Nucleus accumbens (tissue), 56 donors: ENCODE data around the gene RIN3.
A peak's percentile ranks its signal among the peaks of the same experiment; 100 is the strongest.
"Not testable (repeated sequence)": the region's sequence is repeated elsewhere in the genome, so short reads cannot be mapped to it uniquely, and the experiment has no call there.

Source experiments
- DNase-seq, 56 donors: peaks; one replicate each; lab custom pipeline; 2025; lab: John Stamatoyannopoulos, UW

Gene RIN3

DNA sequence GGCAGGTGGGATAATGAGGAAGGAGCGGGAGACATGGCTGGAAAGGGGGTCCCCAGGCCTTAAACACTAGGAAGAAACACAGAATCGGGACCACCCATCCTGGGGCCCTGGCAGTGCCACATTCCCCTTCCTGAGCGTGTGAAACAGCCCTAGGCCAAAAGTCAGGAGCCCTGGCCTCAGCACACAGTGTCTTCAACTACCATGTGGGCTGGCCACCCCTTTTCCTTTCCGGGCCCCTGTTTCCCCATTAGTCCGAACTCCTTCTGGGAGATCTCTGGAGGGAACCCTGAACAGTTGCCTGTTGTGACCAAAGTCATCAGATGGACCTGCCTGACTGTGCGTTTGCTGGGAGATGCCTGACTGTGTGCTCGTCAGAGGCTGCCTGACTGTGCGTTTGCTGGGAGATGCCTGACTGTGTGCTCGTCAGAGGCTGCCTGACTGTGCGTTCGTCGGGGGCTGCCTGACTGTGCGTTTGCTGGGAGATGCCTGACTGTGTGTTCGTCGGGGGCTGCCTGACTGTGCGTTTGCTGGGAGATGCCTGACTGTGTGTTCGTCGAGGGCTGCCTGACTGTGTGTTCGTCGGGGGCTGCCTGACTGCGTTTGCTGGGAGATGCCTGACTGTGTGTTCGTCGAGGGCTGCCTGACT, 126.0 kb downstream of the RIN3 start:
- not testable (repeated sequence) for DNase-seq

DNA sequence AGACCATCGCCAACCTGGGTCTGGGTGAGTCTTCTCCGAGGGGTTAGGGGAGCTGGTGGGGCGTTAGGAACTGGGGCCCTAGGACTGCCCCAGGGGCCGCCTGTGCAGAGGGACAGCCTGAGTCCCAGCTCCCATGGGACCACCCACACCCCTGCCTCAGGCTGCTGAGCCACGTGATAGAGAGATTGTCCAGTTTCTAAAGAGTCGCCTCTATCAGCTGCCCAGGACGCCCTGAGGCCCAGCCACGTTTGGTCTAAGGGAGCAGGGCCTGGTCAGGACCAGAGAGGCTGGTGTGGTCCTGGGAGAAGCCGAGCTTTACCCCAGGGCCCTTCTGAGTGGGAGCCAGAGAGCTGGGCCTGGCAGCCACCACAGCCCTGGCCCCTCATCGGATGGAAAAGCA, 127.7 kb downstream of the RIN3 start:
- no peak for DNase-seq

DNA sequence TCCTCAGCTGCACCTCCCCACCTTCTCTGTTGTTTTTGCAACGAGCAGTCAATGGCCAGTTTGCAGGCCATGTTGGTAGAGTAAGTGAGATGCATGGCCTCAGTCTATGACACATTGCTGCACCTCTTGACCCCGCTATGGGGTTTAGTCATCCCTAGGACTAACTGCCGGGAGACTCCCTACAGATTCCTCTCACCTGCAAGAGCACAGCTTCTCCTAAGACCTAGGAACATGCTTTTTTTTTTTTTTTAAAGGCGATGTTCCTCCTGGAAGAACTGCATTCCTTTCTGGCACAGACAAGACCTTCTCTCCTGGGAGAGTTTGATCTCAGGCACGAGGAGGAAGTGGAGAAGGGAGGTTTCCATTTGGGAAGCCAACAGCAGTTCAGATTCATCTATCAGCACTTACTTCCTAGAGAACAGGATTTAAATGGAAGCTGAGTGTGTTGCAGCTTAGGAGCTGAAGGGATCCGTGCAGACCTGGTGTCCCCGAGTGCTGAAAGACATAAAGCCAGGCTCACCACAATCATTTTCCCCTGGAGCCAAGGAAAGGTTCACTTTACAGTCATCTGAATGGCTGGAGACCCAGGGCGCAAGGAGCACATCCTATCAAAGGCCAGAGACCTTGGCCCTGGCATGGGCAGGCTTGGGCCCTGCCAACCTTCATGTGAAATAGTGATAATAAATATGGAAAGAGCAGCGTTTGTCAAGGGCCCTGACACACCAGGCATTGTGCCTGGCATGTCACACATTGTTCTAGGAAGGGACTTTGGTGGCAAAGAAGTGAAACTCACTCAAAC, 130.8 kb downstream of the RIN3 start:
- no peak for DNase-seq

DNA sequence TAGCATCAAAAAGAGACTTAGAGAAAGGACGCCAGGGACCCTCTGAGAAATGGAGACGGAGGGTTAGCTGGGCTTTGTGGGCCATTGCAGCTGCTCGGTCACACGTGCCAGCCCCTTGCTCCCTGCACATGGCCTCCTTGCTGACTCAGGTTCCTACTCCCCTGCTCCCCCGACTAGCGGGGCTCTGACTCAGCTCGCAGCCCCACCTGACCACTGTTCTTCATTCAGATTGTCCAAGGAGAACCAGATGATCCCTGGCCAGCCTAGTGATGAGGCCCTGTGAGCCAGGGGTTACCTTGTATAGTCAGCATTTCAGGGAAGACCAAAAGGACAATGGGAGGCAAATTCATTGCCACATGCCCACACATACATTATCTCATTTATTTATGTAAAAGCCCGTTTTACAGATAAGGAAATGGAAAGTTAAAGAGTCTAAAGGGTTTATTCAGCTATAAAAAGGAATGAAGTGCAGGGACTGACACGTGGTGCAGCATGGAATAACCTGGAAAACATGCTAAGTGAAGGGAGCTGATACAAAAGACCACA, 131.5 kb downstream of the RIN3 start:
- no peak for DNase-seq

DNA sequence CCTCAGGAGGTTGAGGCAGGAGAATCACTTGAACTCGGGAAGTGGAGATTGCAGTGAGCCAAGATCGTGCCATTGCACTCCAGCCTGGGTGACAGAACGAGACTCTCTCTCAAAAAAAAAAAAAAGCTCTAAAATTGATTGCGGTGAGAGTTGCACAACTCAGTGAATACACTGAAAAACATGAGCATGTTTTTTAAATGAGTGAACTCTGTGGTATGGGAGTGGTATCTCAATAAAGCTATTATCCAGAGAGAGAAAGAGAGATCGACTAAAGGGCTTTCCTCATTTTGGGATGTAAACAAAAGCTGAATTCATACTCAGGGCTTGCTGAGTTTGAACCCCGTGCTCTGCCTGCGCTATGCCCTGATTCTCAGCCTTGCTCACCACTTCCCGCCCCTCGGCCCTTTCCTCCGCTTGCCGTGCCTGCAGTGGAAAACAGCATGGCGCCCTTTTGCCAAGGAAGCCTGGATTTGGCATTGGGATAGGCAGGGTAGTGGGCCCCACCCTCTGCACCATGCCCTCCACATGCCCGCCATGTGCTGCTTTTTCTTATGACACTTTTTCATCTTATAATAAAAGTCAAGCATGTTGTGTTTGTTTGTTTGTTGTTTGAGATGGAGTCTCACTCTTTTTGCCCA, 132.4 kb downstream of the RIN3 start:
- DNase-seq = no peak

DNA sequence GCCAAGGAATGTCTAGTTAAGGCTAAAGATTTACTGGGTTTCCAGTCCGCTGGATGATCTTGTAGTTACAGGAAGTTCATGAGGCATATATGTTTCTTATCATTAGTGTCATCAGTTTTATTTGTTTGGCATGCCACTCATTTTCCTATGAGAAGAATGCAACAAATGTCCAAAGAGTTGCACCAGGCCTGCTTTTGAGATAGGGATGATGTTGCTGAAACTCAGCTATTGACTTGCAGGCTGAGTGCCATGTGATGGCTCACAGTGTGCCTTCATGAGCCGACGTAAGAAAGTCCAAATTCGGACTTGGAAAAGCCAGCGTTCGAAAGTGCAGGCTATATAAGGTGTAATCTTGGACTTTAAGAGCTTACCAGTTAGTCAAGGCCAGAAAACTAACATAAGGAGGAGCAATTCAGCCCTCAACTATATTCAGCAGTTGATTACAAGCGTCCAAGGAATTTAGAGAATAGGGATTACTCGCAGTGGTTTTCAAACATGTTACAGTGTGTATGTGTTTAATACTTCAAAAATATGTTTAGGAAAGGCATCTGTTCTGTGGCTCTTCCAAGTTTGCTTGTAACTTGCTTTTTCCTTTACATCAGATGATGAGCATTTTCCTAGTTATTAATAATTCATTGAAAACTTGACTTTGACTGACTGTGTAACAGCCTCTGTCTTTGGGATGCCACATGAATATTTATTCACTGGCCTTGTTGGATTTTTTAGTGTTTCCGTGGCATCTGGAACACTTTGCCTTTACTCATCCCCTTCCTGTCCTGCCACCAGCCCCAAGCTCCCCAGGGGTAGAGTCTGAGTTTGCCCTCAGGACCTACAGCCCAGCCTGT, 133.6 kb downstream of the RIN3 start:
- no peak for DNase-seq

DNA sequence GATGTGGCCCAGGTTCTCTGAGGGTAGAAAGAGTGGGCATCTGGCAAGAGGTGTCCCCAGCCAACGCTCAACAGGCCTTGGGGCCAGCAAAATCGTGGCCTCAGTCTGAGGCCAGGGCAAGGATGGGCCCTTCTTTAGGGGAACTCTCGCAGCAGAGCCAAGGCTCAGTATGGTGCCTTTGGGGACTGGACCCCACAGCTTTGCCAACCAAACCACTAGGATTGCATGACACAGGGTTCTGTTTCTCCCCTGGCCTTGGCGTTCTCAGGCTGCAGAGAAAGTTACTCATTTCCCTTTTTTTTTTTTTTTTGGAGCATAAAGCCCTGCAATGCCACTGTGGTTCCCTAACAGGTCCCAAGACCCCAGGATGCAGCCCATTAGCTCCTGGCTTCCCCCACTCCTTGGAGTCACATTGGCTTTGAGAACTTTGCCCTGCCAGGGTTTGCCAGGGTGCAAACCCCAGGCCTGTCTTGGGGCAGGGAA, 134.3 kb downstream of the RIN3 start:
- DNase-seq = no peak

DNA sequence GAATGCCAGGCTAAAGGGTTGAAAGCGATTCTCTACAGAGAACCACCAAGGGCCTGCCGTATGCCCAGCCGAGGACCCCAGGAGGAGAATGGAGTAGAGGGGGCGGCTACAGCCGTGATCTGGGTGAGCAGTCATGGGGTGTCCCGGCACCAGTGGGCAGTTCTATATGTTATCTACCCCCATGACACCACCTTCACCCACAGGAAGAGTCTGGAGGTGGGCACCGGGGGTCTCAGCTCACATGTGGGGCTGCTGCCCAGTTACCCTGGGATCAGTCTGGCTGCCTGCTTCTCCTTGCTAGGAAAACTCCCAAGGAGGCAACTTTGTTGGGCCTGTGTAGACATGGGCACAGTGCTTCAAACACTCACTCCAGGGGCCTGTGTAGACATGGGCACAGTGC, 135.5 kb downstream of the RIN3 start:
- no peak for DNase-seq

DNA sequence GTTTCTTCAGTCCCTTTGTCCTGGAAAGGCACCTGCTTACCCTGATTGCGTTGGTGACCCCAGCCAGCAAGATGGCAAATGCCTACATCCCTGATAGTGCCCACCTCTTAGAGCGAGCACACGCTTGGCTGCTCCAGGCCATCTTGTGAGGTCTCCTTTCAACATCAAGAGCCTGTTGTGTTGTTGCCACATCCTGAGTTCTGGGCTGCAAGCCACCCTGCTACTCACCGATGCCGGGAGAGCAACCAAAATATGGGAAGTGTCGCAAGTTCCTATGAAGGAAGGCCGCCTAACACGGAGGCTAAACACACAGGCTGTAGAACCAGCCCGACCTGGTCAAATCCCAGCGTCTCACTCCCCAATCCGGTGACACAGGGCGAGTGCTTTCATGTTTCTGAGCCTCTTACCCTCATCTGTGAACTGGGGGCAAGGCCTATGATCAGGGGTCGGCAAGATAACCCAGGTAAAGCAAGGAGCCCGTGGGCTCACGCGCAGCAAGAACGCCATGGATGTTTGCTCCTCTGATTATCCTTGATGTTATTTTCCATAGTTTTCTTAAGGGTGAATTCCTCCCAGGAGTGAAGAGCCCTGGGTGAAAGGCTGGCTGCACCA, 136.5 kb downstream of the RIN3 start:
- peak in 33 of 56 donors; percentile 7 to 67 (median 32) for DNase-seq

DNA sequence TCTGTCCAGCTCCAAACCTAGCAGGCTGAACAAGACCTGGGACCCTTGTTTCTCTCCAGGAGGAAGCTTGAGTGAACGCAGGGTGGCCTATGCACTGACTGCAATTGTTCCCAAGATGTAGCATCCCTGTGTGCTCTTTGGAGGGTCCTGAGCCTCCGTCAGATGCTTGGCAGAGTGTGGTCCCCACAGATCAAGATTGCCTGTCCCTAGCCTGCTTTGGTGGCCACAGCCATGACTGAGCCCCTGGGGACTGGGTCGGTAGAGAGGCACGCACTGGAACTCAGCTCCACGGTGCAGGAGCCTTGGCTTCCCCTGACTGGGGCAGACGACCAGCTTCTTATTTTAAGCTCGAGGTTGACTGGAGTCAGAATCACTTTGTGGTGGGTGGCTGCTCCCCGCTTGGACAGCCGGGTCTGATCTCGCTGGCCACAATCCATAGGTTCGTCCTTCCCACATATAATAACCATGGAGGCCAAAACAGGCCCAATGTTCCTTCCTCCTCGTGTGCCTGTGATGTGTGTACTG, 137.1 kb downstream of the RIN3 start:
- DNase-seq = no peak

DNA sequence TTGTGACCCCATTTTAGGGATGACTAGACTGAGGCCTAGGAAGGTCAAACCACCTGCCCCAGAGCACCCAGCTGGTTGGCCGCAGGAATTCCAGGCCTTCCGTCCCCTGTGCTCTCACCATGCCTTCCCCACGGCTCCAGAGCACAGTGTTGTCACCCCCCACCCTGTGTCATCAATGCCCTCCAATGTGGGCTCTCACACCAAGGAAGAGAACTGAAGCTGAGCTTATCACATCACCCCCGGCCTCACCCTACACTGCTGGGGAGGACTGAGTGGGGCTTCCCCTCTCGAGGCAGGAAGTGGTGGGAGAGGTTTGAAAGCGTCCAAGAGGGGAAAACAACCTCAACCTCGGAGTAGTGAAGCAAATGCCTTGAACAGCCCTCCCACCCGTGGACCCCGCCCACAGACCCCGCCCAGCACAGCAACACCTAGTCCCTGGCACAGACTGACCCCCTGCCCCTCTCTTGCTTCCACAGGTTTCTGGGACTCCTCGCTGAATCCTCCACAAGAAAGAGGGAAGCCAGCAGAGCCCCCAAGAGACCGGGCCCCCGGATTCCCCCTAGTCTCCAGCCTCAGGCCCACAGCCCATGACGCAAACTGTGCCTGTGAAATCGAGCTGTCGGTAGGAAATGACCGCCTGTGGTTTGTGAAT, 137.7 kb downstream of the RIN3 start:
- DNase-seq = peak in 9 of 56 donors; percentile 8 to 54 (median 16)

DNA sequence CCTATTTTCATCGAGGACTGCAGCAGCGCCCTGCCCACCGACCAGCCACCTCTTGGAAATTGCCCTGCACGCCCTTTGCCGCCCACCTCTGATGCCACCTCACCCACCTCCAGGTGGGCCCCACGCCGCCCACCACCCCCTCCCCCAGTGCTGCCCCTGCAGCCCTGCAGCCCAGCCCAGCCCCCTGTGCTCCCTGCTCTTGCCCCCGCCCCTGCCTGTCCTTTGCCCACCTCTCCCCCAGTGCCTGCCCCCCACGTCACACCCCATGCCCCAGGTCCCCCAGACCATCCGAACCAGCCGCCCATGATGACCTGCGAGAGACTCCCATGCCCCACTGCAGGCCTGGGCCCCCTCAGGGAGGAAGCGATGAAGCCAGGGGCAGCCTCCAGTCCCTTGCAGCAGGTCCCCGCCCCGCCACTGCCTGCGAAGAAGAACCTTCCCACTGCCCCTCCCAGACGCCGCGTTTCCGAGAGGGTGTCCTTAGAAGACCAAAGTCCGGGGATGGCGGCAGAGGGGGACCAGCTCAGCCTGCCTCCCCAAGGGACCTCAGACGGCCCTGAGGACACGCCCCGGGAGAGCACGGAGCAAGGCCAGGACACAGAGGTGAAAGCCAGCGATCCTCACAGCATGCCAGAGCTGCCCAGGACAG, 138.3 kb downstream of the RIN3 start:
- peak in 3 of 56 donors; percentile 5 to 30 (median 11) for DNase-seq

DNA sequence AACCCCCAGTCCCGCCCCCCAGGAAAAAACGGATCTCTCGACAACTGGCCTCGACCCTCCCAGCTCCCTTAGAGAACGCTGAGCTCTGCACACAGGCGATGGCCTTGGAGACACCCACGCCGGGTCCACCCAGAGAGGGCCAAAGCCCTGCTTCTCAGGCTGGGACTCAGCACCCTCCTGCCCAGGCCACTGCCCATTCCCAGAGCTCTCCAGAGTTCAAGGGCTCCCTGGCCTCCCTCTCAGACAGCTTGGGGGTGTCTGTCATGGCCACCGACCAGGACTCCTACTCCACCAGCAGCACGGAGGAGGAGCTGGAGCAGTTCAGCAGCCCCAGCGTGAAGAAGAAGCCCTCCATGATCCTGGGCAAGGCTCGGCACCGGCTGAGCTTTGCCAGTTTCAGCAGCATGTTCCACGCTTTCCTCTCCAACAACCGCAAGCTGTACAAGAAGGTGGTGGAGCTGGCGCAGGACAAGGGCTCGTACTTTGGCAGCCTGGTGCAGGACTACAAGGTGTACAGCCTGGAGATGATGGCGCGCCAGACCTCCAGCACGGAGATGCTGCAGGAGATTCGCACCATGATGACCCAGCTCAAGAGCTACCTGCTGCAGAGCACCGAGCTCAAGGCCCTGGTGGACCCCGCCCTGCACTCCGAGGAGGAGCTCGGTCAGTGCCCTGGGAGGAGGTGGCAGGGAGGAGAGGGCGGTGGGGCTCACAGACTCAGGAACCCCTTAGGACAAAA, 139.0 kb downstream of the RIN3 start:
- DNase-seq = no peak

DNA sequence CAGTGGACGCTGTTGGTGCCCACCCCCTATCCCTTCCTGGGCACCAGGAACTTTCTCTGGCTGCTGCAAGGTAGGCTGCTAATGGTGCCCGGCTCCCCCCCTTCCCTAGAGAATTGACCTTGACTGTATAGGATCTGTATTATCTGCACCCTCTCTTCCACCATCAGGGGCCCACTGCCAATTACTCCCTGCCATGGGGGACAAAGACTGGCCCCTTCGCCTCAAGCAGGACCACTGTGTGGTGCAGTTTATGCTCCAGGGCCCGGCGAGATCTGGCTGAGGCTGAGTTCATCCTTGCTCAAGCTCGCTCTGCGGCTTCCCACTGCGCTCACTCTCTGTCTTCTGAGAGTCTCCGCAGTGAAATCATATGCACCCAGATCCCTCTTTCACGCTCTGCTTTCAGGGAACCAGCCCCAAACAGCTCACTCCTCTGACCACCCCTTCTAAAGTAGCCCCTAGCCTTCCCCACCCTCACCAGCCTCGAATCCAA, 139.6 kb downstream of the RIN3 start:
- no peak for DNase-seq

DNA sequence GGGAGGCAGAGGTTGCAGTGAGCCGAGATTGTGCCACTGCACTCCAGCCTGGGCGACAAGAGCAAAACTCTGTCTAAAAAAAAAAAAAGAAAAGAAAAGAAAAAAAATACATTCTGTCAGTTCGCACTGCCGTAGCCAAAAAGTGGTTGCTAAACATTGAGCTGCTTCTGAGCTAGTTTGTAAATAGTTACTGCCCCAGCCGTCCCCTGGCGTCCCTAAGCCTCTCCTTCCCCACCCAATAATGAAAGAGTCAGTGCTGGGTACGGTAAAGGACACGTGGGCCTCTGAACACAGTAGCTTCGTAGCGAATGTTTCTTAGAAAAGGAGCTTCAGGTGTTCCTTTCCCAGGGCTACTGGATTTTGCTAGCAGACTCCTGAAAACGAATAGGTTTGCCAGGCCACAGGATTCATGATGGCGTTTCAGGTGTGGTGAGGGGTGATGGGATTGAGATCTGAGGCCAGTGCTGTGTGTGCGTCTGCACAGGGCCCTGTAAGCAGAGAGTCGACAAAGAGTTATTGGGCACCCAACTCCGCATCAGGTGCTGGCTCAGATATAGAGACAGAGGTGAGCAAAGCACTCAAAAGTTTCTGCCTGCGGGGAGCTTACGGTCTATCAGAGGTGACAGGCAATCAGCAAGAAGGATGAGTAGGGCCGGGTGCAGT, 140.8 kb downstream of the RIN3 start:
- DNase-seq = no peak

DNA sequence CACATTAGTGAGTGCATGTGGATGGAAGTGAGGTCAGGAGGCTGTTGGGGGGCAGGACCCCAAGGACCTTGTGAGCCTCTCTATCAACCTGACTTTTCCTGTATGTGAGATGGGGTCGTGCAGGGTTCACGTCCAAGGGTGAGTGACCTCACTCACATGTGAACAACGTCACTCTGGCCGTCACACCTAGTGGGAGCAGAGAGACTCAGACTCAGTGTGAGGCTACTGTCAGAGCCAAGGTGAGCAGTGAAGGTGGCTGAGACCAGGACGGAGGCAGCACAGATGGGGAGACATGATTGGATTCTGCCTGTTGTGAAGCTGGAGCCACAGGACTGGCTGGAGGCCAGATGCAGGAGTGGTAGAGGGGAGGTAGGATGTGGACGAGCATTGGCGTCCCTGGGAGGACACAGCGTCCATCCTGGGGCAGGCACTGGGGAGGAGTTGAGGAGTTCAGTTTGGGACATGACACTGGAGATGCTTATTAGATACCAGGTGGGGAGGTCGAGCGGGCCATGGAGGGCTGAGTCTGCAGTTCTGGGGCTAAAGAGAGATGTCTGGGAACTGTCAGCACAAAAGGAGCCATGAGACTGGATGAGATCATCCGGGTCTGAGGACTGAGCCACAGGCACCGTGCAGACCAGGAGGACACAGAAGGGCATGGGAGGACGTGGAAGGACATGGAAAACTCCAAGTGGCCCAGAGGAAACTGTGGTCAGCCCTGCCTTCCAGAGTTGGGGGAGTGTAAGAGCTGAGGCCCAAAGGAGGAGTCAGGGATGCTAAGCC, 142.0 kb downstream of the RIN3 start:
- DNase-seq = no peak
